GM10266 (cell line): ENCODE measurements around the gene LAMA1.

Source experiments
- DNase-seq: peaks from one replicate; pipeline ENCODE4 v3.0.0; 2012; ENCODE audit errors: extremely low spot score
- TF ChIP-seq, protein P1 (sequence below): IDR thresholded peaks from 2 replicates; pipeline ENCODE4 v1.5.1; 2012; ENCODE audit warnings: mild to moderate bottlenecking, low read depth; ENCODE audit not compliant: control insufficient read depth, insufficient read depth; ENCODE audit errors: missing control alignments

LAMA1 gene

DNA sequence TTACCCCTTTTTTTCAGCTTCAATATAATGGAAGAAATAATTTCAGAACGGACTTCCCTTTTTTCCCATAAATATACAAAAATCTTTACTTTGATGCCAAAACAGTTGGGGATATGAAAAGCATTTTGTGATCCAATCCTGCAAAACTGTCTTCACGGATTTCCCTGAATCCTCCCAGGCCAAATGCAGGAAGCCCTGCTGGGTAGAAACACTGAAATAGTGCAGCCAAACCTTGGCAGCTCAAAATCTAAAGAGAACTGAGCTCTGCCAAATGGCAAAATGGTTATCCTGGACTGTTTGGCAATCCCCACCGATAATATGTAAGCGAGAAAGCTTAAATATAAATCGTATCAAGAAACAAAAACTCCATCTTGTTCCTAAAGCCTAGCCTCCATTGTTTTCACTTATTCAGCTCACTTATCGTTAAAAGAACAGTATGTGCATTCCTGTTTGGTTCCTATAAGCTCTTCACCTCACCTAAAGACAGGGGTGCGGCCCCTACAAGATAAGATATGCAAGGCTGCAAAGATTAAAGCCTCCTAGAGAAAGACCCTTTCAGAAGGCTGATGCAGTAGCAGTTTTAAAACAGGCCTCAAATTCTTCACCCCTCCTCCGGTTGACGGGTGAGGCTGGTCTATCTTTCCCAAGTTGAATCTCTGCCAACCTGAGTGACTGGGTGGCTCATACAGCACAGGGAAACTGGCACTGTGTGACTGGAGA lies 48.6 kb downstream of the LAMA1 start:
- TF ChIP-seq, protein P1, sequence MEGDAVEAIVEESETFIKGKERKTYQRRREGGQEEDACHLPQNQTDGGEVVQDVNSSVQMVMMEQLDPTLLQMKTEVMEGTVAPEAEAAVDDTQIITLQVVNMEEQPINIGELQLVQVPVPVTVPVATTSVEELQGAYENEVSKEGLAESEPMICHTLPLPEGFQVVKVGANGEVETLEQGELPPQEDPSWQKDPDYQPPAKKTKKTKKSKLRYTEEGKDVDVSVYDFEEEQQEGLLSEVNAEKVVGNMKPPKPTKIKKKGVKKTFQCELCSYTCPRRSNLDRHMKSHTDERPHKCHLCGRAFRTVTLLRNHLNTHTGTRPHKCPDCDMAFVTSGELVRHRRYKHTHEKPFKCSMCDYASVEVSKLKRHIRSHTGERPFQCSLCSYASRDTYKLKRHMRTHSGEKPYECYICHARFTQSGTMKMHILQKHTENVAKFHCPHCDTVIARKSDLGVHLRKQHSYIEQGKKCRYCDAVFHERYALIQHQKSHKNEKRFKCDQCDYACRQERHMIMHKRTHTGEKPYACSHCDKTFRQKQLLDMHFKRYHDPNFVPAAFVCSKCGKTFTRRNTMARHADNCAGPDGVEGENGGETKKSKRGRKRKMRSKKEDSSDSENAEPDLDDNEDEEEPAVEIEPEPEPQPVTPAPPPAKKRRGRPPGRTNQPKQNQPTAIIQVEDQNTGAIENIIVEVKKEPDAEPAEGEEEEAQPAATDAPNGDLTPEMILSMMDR = no peak
- DNase-seq = no peak

DNA sequence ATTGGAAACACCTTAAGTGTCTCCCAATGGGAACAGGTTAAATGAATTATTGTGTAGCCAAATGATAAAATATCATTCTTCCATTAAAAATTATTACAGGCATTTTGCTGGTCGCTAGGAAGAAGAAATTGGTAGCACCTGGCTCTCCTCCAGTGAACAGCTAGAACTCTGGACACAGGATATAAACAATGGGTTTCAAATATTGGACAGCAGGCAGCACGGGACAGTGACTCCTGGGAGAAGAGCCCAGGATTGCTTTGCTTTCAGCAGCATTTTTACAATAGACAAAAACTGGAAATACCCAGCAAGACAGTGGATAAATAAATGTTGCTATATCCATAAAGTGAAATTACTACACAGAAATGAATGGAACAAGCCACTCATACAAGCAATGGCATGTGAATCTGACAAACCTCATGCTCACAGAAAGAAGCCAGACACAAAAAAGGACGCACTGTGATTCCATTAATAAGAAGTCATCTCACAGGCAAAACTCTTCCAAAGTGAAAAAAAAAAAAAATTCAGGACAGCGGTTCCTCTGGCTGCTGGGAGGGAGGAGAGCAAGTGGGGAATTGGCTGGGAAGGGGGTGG lies 50.5 kb downstream of the LAMA1 start:
- DNase-seq = no peak
- TF ChIP-seq, protein P1 = no peak

GRCh38 chr18:7065736-7066135 lies 51.9 kb downstream of the LAMA1 start:
- no peak for DNase-seq
- TF ChIP-seq, protein P1 = no peak

DNA sequence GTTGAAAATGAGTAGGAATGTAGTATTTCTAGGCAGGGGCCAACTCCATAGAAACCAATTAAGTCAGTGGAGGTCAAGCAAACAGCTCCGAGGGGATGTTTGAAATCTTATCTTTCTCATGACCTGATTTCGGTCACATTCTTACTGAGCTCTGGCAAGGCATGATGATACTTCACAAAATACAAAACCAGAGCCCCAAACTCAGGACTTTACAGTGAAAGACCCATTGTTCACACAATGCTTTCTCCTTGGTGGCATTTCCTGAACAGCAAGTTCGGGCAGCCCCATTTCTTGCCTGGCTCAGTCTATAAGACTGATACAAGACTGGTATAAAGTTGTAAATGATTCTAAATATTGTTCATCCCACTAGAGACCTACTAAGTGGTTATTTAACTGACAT lies 53.3 kb downstream of the LAMA1 start:
- TF ChIP-seq, protein P1 = no peak
- DNase-seq = no peak

- TF ChIP-seq, protein P1 = no peak
- no peak for DNase-seq
Measured at GRCh38 chr18:7062811-7063210, 54.8 kb downstream of the LAMA1 start.

GRCh38 chr18:7062236-7062635 lies 55.4 kb downstream of the LAMA1 start:
- TF ChIP-seq, protein P1 = no peak
- DNase-seq = no peak

DNA sequence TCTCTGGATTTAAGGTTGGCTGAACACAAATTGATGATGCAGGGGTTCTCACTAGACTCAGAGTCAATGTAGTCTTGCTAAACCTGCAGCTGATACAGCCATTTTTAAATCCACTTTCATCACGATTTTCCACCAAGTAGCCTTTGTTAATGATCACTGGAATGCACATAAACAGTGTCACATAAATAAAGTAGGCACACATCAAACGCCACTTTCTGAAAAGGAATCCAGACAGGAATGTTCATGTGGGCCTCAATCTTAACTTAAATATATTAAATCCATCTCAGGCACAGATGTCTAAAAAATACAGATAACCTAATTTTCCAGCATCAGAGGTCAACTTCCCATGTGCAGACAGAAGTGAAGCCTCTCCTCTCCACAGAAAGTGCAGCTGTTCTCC lies 58.3 kb downstream of the LAMA1 start:
- DNase-seq = no peak
- TF ChIP-seq, protein P1 = no peak
